ENCODE data around the gene AGAP5. TPM values are rescaled to one million over a fixed set of nuclear protein-coding genes. Genes with fewer than 3 reads are reported as not detected.

The AGAP5 gene
- total and polyA plus RNA-seq, 2 donors, result 3.7 to 9.0 TPM

GRCh38 chr10:73650537-73651331, 47.2 kb downstream of the AGAP5 start:
- 65% methylated on average over 5 of the region's 5 CpGs for WGBS
- no peak overlapping the region for H3K4me3 ChIP-seq (ENCODE audit: low read length in 2 of 2)
- no peak overlapping the region for H3K27ac ChIP-seq (ENCODE audit: low read depth in 1 of 2, low read length in 1 of 2)
- H3K9me3 ChIP-seq (ENCODE audit: control insufficient read depth in 2 of 2, insufficient read depth in 1 of 2, low read length in 1 of 2), result no peaks in the 10 kb centered on the region
- no peak for DNase-seq (ENCODE audit: low read depth in 6 of 9, low spot score in 9 of 9)
- peaks cover 0 to 9% of the 10 kb centered on the region in 2 donors for H3K27me3 ChIP-seq (ENCODE audit: control insufficient read depth in 2 of 2, insufficient read depth in 1 of 2, low read length in 1 of 2)
- H3K36me3 ChIP-seq (ENCODE audit: control insufficient read depth in 2 of 2, insufficient read depth in 2 of 2, low read length in 1 of 2), result no peaks in the 10 kb centered on the region
- H3K4me1 ChIP-seq (ENCODE audit: control insufficient read depth in 2 of 2, insufficient read depth in 2 of 2, low read length in 2 of 2), result peaks cover 14 to 33% of the 10 kb centered on the region in 2 donors

DNA sequence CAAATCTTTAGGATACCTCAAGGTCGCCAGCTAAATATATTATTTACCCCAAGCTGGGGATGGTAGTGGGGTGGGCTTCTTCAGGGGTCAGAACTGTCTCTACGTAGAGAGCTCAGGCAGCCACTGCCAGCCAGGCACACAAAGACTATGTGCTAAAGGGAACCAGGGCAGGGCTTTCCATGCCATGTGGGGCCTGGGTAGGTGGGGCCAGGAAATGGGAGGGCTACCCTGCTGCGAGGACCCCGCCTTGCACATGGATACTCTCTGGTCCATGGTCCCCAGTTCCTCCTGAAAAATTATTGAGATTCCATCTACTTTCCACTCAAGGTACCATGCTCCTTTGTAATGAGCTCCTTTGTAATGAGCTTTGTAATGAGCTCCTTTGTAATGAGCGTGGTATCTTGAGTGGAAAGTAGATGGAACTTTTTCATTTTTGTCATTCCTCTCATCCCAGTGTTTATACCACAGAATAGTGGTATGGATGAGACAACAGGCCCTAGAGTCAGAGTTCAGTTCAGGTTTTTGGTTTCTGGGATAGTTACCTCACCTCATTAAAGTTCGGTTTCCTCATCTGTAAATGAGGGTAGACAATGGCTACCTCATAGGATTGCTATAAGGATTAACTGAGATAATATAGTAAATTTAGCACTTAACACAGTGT, 47.9 kb downstream of the AGAP5 start:
- WGBS, result 98% methylated on average over 6 of the region's 6 CpGs
- no peaks in the 10 kb centered on the region for H3K36me3 ChIP-seq (ENCODE audit: control insufficient read depth in 2 of 2, insufficient read depth in 2 of 2, low read length in 1 of 2)
- no peak overlapping the region for H3K27ac ChIP-seq (ENCODE audit: low read depth in 1 of 2, low read length in 1 of 2)

GRCh38 chr10:73648975-73649829, 48.7 kb downstream of the AGAP5 start:
- Histone ChIP-seq H3K4me1 (ENCODE audit: control insufficient read depth in 2 of 2, insufficient read depth in 2 of 2, low read length in 2 of 2) (peaks cover 14 to 27% of the 10 kb centered on the region in 2 donors), H3K4me3 (ENCODE audit: low read length in 2 of 2) (no peak overlapping the region), H3K27ac (ENCODE audit: low read depth in 1 of 2, low read length in 1 of 2) (no peak overlapping the region), H3K9me3 (ENCODE audit: control insufficient read depth in 2 of 2, insufficient read depth in 1 of 2, low read length in 1 of 2) (no peaks in the 10 kb centered on the region), H3K36me3 (ENCODE audit: control insufficient read depth in 2 of 2, insufficient read depth in 2 of 2, low read length in 1 of 2) (no peaks in the 10 kb centered on the region), H3K27me3 (ENCODE audit: control insufficient read depth in 2 of 2, insufficient read depth in 1 of 2, low read length in 1 of 2) (peaks cover 0 to 11% of the 10 kb centered on the region in 2 donors)
- DNase-seq (ENCODE audit: low read depth in 6 of 9, low spot score in 9 of 9), result no peak
- WGBS, result 96% methylated on average over 4 of the region's 4 CpGs

More for the DNA sequence above, 47.9 kb downstream of the AGAP5 start:
- no peak for DNase-seq (ENCODE audit: low read depth in 6 of 9, low spot score in 9 of 9)
- H3K4me1 ChIP-seq (ENCODE audit: control insufficient read depth in 2 of 2, insufficient read depth in 2 of 2, low read length in 2 of 2), result peaks cover 14 to 27% of the 10 kb centered on the region in 2 donors
- H3K4me3 ChIP-seq (ENCODE audit: low read length in 2 of 2), result no peak overlapping the region
- H3K27me3 ChIP-seq (ENCODE audit: control insufficient read depth in 2 of 2, insufficient read depth in 1 of 2, low read length in 1 of 2), result peaks cover 0 to 9% of the 10 kb centered on the region in 2 donors
- no peaks in the 10 kb centered on the region for H3K9me3 ChIP-seq (ENCODE audit: control insufficient read depth in 2 of 2, insufficient read depth in 1 of 2, low read length in 1 of 2)

DNA sequence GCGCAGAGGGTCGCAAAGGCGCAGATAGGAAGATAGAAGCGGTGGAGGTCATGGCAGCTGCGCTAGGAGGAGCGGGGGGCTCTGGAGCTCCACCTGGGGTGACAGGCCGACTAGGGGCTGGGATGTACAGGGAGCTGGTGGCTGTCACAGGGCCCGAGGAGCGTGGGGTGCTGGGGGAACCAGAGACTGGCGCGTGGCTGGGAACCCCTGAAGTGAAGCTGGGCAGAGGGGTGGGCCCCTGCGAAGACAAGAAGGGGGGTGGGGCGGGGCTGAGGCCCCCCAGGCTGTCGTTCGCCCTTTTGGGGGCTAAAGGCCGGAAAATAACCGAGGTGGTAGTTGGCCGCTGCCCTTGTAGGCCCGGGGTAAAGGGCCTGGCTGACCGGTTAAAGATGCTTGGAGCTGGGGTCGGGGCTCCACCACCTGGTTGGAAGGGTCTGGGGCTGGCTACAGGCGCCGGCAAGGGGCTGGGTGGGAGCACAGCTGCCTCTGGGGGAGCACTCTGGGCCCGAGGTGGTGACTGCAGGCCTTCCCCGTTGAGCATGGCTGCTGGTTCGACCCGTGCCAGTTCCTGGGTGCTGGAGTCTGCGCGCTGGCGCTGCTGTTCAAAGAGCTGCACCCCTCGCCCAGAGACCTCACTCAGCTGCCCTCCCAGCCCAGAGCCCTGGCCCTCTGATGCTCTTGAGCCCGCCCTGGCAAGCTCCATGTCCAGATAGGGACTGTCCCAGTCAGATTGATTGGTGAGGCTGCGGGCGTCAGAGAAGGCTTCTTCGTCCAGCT, 49.8 kb downstream of the AGAP5 start:
- H3K4me3 ChIP-seq (ENCODE audit: low read length in 2 of 2), result peak overlapping the region; percentile 57 to 64
- 45% methylated on average over 35 of the region's 35 CpGs for WGBS
- no peak for DNase-seq (ENCODE audit: low read depth in 6 of 9, low spot score in 9 of 9)
- H3K27me3 ChIP-seq (ENCODE audit: control insufficient read depth in 2 of 2, insufficient read depth in 1 of 2, low read length in 1 of 2), result peaks cover 0 to 11% of the 10 kb centered on the region in 2 donors
- H3K36me3 ChIP-seq (ENCODE audit: control insufficient read depth in 2 of 2, insufficient read depth in 2 of 2, low read length in 1 of 2), result no peaks in the 10 kb centered on the region
- no peak overlapping the region for H3K27ac ChIP-seq (ENCODE audit: low read depth in 1 of 2, low read length in 1 of 2)
- H3K4me1 ChIP-seq (ENCODE audit: control insufficient read depth in 2 of 2, insufficient read depth in 2 of 2, low read length in 2 of 2), result peaks cover 14 to 27% of the 10 kb centered on the region in 2 donors
- H3K9me3 ChIP-seq (ENCODE audit: control insufficient read depth in 2 of 2, insufficient read depth in 1 of 2, low read length in 1 of 2), result no peaks in the 10 kb centered on the region

DNA sequence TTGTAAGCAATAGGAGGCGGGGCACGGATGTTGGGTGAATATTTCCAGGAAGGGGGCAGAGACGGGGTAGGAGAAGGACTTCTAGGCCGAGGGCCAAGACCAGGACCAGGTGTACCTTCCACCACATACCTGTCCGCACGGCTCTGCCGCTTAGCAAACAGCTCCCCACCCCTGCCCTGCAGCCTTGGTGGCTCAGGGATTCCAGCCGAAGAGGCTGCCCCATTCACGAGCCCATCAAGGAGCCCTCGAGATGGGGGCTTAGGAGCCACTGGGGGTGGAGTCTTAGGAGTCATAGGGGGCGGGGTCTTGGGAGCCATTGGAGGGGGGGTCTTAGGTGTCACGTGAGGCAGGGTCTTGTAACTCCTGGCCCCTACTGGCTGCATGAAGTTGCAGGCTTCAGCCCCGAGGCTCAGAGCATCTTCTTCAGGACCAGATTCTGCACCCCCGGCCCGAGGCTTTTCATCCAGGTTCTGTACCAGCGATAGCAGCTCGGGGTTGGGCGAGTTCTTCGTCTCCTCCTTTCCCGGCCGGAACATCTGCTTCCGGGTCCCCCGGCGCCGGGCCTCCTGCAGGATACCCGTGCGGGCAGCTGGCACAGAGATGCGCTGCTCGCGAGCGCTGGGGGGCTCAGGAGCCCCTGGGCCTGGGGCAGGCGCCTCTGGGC, 50.6 kb downstream of the AGAP5 start:
- WGBS, result 21% methylated on average over 32 of the region's 32 CpGs
- Histone ChIP-seq H3K9me3 (ENCODE audit: control insufficient read depth in 2 of 2, insufficient read depth in 1 of 2, low read length in 1 of 2) (no peaks in the 10 kb centered on the region), H3K36me3 (ENCODE audit: control insufficient read depth in 2 of 2, insufficient read depth in 2 of 2, low read length in 1 of 2) (no peaks in the 10 kb centered on the region), H3K4me1 (ENCODE audit: control insufficient read depth in 2 of 2, insufficient read depth in 2 of 2, low read length in 2 of 2) (peaks cover 14 to 27% of the 10 kb centered on the region in 2 donors), H3K27me3 (ENCODE audit: control insufficient read depth in 2 of 2, insufficient read depth in 1 of 2, low read length in 1 of 2) (peaks cover 0 to 11% of the 10 kb centered on the region in 2 donors), H3K27ac (ENCODE audit: low read depth in 1 of 2, low read length in 1 of 2) (no peak overlapping the region), H3K4me3 (ENCODE audit: low read length in 2 of 2) (peak overlapping the region; percentile 57 to 64)
- peak in 6 of 9 donors; percentile 29 to 74 (median 42) for DNase-seq (ENCODE audit: low read depth in 6 of 9, low spot score in 9 of 9)

DNA sequence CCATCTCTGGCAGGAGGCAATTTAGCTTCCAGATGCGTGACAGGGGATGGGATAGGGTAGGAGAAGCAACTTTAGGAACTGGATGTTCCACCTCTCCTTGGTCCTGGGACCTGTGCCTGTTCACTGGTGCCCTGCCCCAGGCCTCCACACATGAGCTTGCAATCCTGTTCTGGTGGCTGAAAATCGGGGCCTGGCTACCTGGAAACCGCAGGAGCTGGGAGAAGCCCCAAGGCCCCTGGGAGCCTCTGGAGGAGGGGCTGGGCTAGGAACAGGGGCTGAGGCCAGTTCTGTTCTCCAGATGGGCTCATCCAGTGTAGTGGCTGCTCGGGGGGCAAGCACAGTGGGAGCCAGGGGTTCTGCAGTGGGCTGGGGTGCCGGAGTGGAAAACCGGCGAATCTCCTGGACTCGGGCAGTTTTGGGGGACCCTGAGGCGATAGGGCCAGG, 51.3 kb downstream of the AGAP5 start:
- Histone ChIP-seq H3K4me3 (ENCODE audit: low read length in 2 of 2) (no peak overlapping the region), H3K4me1 (ENCODE audit: control insufficient read depth in 2 of 2, insufficient read depth in 2 of 2, low read length in 2 of 2) (peaks cover 14 to 27% of the 10 kb centered on the region in 2 donors), H3K27me3 (ENCODE audit: control insufficient read depth in 2 of 2, insufficient read depth in 1 of 2, low read length in 1 of 2) (peaks cover 0 to 11% of the 10 kb centered on the region in 2 donors), H3K27ac (ENCODE audit: low read depth in 1 of 2, low read length in 1 of 2) (no peak overlapping the region), H3K9me3 (ENCODE audit: control insufficient read depth in 2 of 2, insufficient read depth in 1 of 2, low read length in 1 of 2) (no peaks in the 10 kb centered on the region), H3K36me3 (ENCODE audit: control insufficient read depth in 2 of 2, insufficient read depth in 2 of 2, low read length in 1 of 2) (no peaks in the 10 kb centered on the region)
- 97% methylated on average over 9 of the region's 9 CpGs for WGBS
- DNase-seq (ENCODE audit: low read depth in 6 of 9, low spot score in 9 of 9), result no peak

GRCh38 chr10:73645251-73645650, 52.7 kb downstream of the AGAP5 start:
- no peaks in the 10 kb centered on the region for H3K9me3 ChIP-seq (ENCODE audit: control insufficient read depth in 2 of 2, insufficient read depth in 1 of 2, low read length in 1 of 2)
- no peak overlapping the region for H3K4me3 ChIP-seq (ENCODE audit: low read length in 2 of 2)
- H3K36me3 ChIP-seq (ENCODE audit: control insufficient read depth in 2 of 2, insufficient read depth in 2 of 2, low read length in 1 of 2), result no peaks in the 10 kb centered on the region
- peaks cover 9 to 18% of the 10 kb centered on the region in 2 donors for H3K4me1 ChIP-seq (ENCODE audit: control insufficient read depth in 2 of 2, insufficient read depth in 2 of 2, low read length in 2 of 2)
- H3K27me3 ChIP-seq (ENCODE audit: control insufficient read depth in 2 of 2, insufficient read depth in 1 of 2, low read length in 1 of 2), result peaks cover 0 to 18% of the 10 kb centered on the region in 2 donors
- H3K27ac ChIP-seq (ENCODE audit: low read depth in 1 of 2, low read length in 1 of 2), result no peak overlapping the region
- no peak for DNase-seq (ENCODE audit: low read depth in 6 of 9, low spot score in 9 of 9)
- 93% methylated on average over 3 of the region's 3 CpGs for WGBS

GRCh38 chr10:73644767-73645166, 53.1 kb downstream of the AGAP5 start:
- Histone ChIP-seq H3K4me1 (ENCODE audit: control insufficient read depth in 2 of 2, insufficient read depth in 2 of 2, low read length in 2 of 2) (peaks cover 9 to 18% of the 10 kb centered on the region in 2 donors), H3K4me3 (ENCODE audit: low read length in 2 of 2) (no peak overlapping the region), H3K36me3 (ENCODE audit: control insufficient read depth in 2 of 2, insufficient read depth in 2 of 2, low read length in 1 of 2) (no peaks in the 10 kb centered on the region), H3K27ac (ENCODE audit: low read depth in 1 of 2, low read length in 1 of 2) (no peak overlapping the region), H3K9me3 (ENCODE audit: control insufficient read depth in 2 of 2, insufficient read depth in 1 of 2, low read length in 1 of 2) (no peaks in the 10 kb centered on the region), H3K27me3 (ENCODE audit: control insufficient read depth in 2 of 2, insufficient read depth in 1 of 2, low read length in 1 of 2) (peaks cover 0 to 18% of the 10 kb centered on the region in 2 donors)
- 86% methylated on average over 1 of the region's 1 CpG for WGBS
- no peak for DNase-seq (ENCODE audit: low read depth in 6 of 9, low spot score in 9 of 9)
